Endothelial cell of umbilical vein (primary cell): ENCODE results near the gene RRAS. TPM values are rescaled to one million over a fixed set of nuclear protein-coding genes. Genes with fewer than 3 reads are reported as not detected.

Experiments
- BruUV-seq: library from RNA; stranded (reverse); fragments of 400-500 nt; replicated peaks from 2 replicates; lab custom pipeline; 2021; lab: Mats Ljungman, UMichigan
- CTCF ChIA-PET: fragments of 300-600, 350-600 bp; sonication (Branson Sonifier 250); formaldehyde crosslinking; loops from one replicate; lab custom pipeline; 2021; ENCODE audit warnings: antibody characterized with exemption, inconsistent platforms; lab: Charles Lee
- POLR2A ChIA-PET: fragments of 300-600, 350-600 bp; sonication (Branson Sonifier 250); formaldehyde crosslinking; loops from one replicate; lab custom pipeline; 2021; ENCODE audit warnings: antibody characterized with exemption, inconsistent platforms; lab: Charles Lee
- DNase-seq: peaks from one replicate; pipeline ENCODE4 v3.0.0-alpha.2; 2011; ENCODE audit warnings: low read depth, low spot score
- FAIRE-seq: peaks from 2 replicates; lab custom pipeline; 2011; peaks lifted over from hg19 to GRCh38; lab: Jason Lieb, UNC
- H2AFZ ChIP-seq: 2 replicates; pipeline ENCODE4 v1.6.0; 2012; ENCODE audit warnings: low read depth, low read length, control low read depth, inconsistent platforms
- H3K27ac ChIP-seq: 2 replicates; pipeline ENCODE4 v1.5.1; 2011; ENCODE audit warnings: low read depth, mild to moderate bottlenecking, control low read depth, low read length, moderate library complexity; ENCODE audit not compliant: insufficient read depth
- H3K27me3 ChIP-seq, 2 experiments: 2 replicates each; pipeline versions ENCODE4 v1.6.0 to v1.6.1; 2011; ENCODE audit warnings: low read length in 2 of 2, mixed read lengths in 1 of 2; ENCODE audit not compliant: control insufficient read depth in 2 of 2, insufficient read depth in 2 of 2
- H3K36me3 ChIP-seq, 2 experiments: 2 replicates in 1 of 2; 3 replicates in 1 of 2; pipeline ENCODE4 v1.5.1; 2011; ENCODE audit warnings: low read length in 2 of 2, mild to moderate bottlenecking in 1 of 2, moderate library complexity in 1 of 2; ENCODE audit not compliant: control insufficient read depth in 2 of 2, insufficient read depth in 2 of 2; ENCODE audit errors: extremely low read depth in 1 of 2
- H3K4me1 ChIP-seq: 3 replicates; pipeline ENCODE4 v1.5.1; 2011; ENCODE audit warnings: mild to moderate bottlenecking, low read length; ENCODE audit not compliant: control insufficient read depth, insufficient read depth; ENCODE audit errors: extremely low read depth
- H3K4me2 ChIP-seq: 2 replicates; pipeline ENCODE4 v1.6.1; 2011; ENCODE audit warnings: low read length, control low read depth, mixed read lengths; ENCODE audit not compliant: insufficient read depth
- H3K4me3 ChIP-seq, 3 experiments: fragments of 200-600 bp in 1 of 3; sonication (generic), shearing (Covaris generic) in 1 of 3; replicated peaks in 1 of 3; 2 replicates each; pipeline ENCODE4 v1.5.1; 2011 to 2016; ENCODE audit warnings: control low read depth in 3 of 3, low read length in 3 of 3, mild to moderate bottlenecking in 2 of 3, inconsistent platforms in 1 of 3, low read depth in 1 of 3, moderate library complexity in 1 of 3; ENCODE audit not compliant: insufficient read depth in 1 of 3
- H3K79me2 ChIP-seq: 2 replicates; pipeline ENCODE4 v1.6.0; 2012; ENCODE audit warnings: low read length, inconsistent platforms; ENCODE audit not compliant: control insufficient read depth, insufficient read depth
- H3K9ac ChIP-seq: replicated peaks from 2 replicates; pipeline ENCODE3; 2011; ENCODE audit warnings: low read length, control low read depth; ENCODE audit not compliant: insufficient read depth; ENCODE audit errors: extremely low read depth
- H3K9me1 ChIP-seq: replicated peaks from 3 replicates; pipeline ENCODE4 v1.6.0; 2011; ENCODE audit warnings: mild to moderate bottlenecking, low read length; ENCODE audit not compliant: control insufficient read depth, insufficient read depth; ENCODE audit errors: extremely low read depth
- H3K9me3 ChIP-seq: replicated peaks from 2 replicates; pipeline ENCODE4 v1.5.1; 2012; ENCODE audit warnings: low read length, inconsistent platforms; ENCODE audit not compliant: control insufficient read depth, insufficient read depth
- H4K20me1 ChIP-seq: replicated peaks from 2 replicates; pipeline ENCODE3; 2011; ENCODE audit warnings: mild to moderate bottlenecking, low read length; ENCODE audit not compliant: control insufficient read depth, insufficient read depth; ENCODE audit errors: extremely low read depth
- CTCF ChIP-seq, 2 donors: IDR thresholded peaks; 1 replicate in 1 of 2; 2 replicates in 1 of 2; pipeline ENCODE4 v1.5.1; 2011; ENCODE audit warnings: low read length in 2 of 2, mild to moderate bottlenecking in 2 of 2, moderate library complexity in 2 of 2, control low read depth in 1 of 2, inconsistent platforms in 1 of 2, low read depth in 1 of 2; ENCODE audit not compliant: insufficient read depth in 1 of 2; ENCODE audit errors: extremely low read depth in 1 of 2
- EZH2 ChIP-seq: IDR thresholded peaks from 2 replicates; pipeline ENCODE4 v1.6.1; 2012; ENCODE audit warnings: borderline replicate concordance, low read depth, mild to moderate bottlenecking, moderate library complexity, low read length, inconsistent platforms; ENCODE audit not compliant: severe bottlenecking
- FOS ChIP-seq: IDR thresholded peaks from 2 replicates; pipeline ENCODE4 v1.6.1; 2011; ENCODE audit warnings: mild to moderate bottlenecking, low read length, moderate library complexity, borderline replicate concordance; ENCODE audit not compliant: insufficient read depth
- GATA2 ChIP-seq: IDR thresholded peaks from 2 replicates; pipeline ENCODE4 v1.7.0; 2011; ENCODE audit warnings: low read depth, mild to moderate bottlenecking, moderate library complexity, mixed read lengths, low read length; ENCODE audit not compliant: insufficient read length, insufficient read depth
- MYC ChIP-seq: IDR thresholded peaks from one replicate; pipeline ENCODE4 v1.6.1; 2011; ENCODE audit warnings: mild to moderate bottlenecking, low read depth, low read length
- POLR2A ChIP-seq: IDR thresholded peaks from 2 replicates; pipeline ENCODE4 v1.6.1; 2012; ENCODE audit warnings: low read depth, mild to moderate bottlenecking, control low read depth, low read length
- POLR2AphosphoS5 ChIP-seq: IDR thresholded peaks from 2 replicates; pipeline ENCODE4 v1.6.1; 2012; ENCODE audit warnings: low read depth, mild to moderate bottlenecking, control low read depth, low read length, moderate library complexity; ENCODE audit not compliant: insufficient read depth
- dilution Hi-C: fragments of 300-500 bp; cut with MboI; formaldehyde crosslinking; loops from one replicate; pipeline ENCODE4 v1.15.0; 2019; ENCODE audit warnings: low sequenced_read_pairs; ENCODE audit not compliant: extremely low pct_ligation_motif_present
- intact Hi-C: fragments of 100-400 bp; cut with micrococcal nuclease; formaldehyde crosslinking; loops from one replicate; pipeline ENCODE4 v1.10.0; 2022
- polyA plus RNA-seq, 4 experiments: library from polyadenylated mRNA; depleted of rRNA in 3 of 4; stranded (reverse) in 3 of 4; unstranded in 1 of 4; fragments of >200 nt; gene quantifications; 2 replicates each; pipeline versions ENCODE4 v1.2.1 to v1.2.3, GENCODE V29; 2011 to 2012; ENCODE audit warnings: missing spikeins in 1 of 4
- total RNA-seq: library from RNA; stranded (reverse); gene quantifications from 2 replicates; pipeline ENCODE4 v1.2.3, GENCODE V29; 2021

RRAS gene
- total and polyA plus RNA-seq, 2 donors (not counting 3 experiments of a cell fraction or from before 2014, with no cell fraction given), result 89.5 to 250 TPM

- H3K9ac ChIP-seq, result no peak overlapping the region
- H3K4me1 ChIP-seq, result peaks cover 10% of the 10 kb centered on the region
- no peak overlapping the region for H2AFZ ChIP-seq
- peaks cover 47% of the 10 kb centered on the region for H3K79me2 ChIP-seq
- ChIA-PET CTCF (interaction anchor here (1.2 kb wide), 1 partner anchor 43 kb away, joined by 3 read pairs; the partner anchor contains the start of gene RRAS), POLR2A (no interaction called here)
- no peak overlapping the region for H3K4me3 ChIP-seq
- intact Hi-C loops, result no loop called here
- no peaks in the 10 kb centered on the region for H3K9me1 ChIP-seq
- dilution Hi-C loops, result no loop called here
- FAIRE-seq (no peak), DNase-seq (no peak)
- no peak overlapping the region for H3K27ac ChIP-seq
- H4K20me1 ChIP-seq, result no peaks in the 10 kb centered on the region
- H3K36me3 ChIP-seq, result peaks cover 11 to 46% of the 10 kb centered on the region in 2 experiments
- H3K27me3 ChIP-seq, result no peaks in the 10 kb centered on the region
- TF ChIP-seq POLR2A, result no peak
- no peak for TF ChIP-seq FOS
- TF ChIP-seq POLR2AphosphoS5, result no peak
- no peak for TF ChIP-seq MYC
- no peak for TF ChIP-seq EZH2
- TF ChIP-seq CTCF (IDR thresholded peaks at IDR 0.05; ENCODE audit: extremely low read depth in 1 of 2, insufficient read depth in 1 of 2, low read depth in 1 of 2, low read length in 2 of 2), result no peak
- TF ChIP-seq GATA2, result no peak
- H3K9me3 ChIP-seq, result no peaks in the 10 kb centered on the region
- no peak overlapping the region for H3K4me2 ChIP-seq
- TSS peak; percentile 12 for BruUV-seq
Measured at GRCh38 chr19:49596954-49597702, 42.8 kb downstream of the RRAS start.
